ENCODE data around the gene USF2. TPM values are rescaled to one million over a fixed set of nuclear protein-coding genes. Genes with fewer than 3 reads are reported as not detected.

The USF2 gene
- polyA plus RNA-seq, 3 donors: 2.7 to 248 (median 5.0) TPM

GRCh38 chr19:35246466-35247092 is 22.2 kb upstream of the USF2 start:
- Histone ChIP-seq H3K4me2 (replicated peaks; ENCODE audit: extremely low read depth, low read length, poor library complexity, severe bottlenecking) (peak overlapping the region; percentile 8), H3K9me3 (replicated peaks in 1 of 2; ENCODE audit: control insufficient read depth in 1 of 2, insufficient read depth in 1 of 2, low read length in 2 of 2) (peaks cover 0 to 20% of the 10 kb centered on the region in 2 donors), H3K4me1 (ENCODE audit: control insufficient read depth in 1 of 2, insufficient read depth in 2 of 2, low read length in 2 of 2) (peaks cover 29 to 31% of the 10 kb centered on the region in 2 donors), H3K27me3 (ENCODE audit: control insufficient read depth in 2 of 2, insufficient read depth in 2 of 2, low read length in 2 of 2) (peaks cover 21 to 45% of the 10 kb centered on the region in 2 donors), H3K9ac (ENCODE audit: insufficient read depth, low read length, poor library complexity, severe bottlenecking) (no peak overlapping the region), H3K27ac (ENCODE audit: low read depth in 1 of 2, low read length in 2 of 2) (no peak overlapping the region), H3K36me3 (replicated peaks in 1 of 2; ENCODE audit: control insufficient read depth in 1 of 2, insufficient read depth in 2 of 2, low read length in 2 of 2) (no peaks in the 10 kb centered on the region), H4K20me1 (ENCODE audit: insufficient read depth, low read length) (no peaks in the 10 kb centered on the region), H3K4me3 (replicated peaks in 1 of 3; ENCODE audit: low read depth in 2 of 3, low read length in 3 of 3) (no peak overlapping the region), H3K79me2 (ENCODE audit: insufficient read depth, low read length) (no peaks in the 10 kb centered on the region), H2AFZ (ENCODE audit: insufficient read depth, low read depth, low read length, poor library complexity, severe bottlenecking) (no peak overlapping the region)
- intact Hi-C loops (cut with micrococcal nuclease): no loop called here
- peak overlapping the region in 1 of 2 donors; percentile 89 for H3K4me3 Mint-ChIP-seq
- peaks cover 9% of the 10 kb centered on the region in 2 donors for H3K36me3 Mint-ChIP-seq
- no peak overlapping the region for H3K27ac Mint-ChIP-seq
- DNase-seq: no peak
- no CpG with 5 or more reads among the region's 4 CpGs for WGBS (ENCODE audit: insufficient coverage)
- peaks cover 44 to 55% (median 49%) of the 10 kb centered on the region in 3 donors for H3K27me3 Mint-ChIP-seq (ENCODE audit: low read depth in 3 of 3)
- peaks cover 32% of the 10 kb centered on the region for H3K4me1 Mint-ChIP-seq
- peaks cover 9 to 35% (median 25%) of the 10 kb centered on the region in 7 donors for H3K9me3 Mint-ChIP-seq
- TF ChIP-seq, protein P1, sequence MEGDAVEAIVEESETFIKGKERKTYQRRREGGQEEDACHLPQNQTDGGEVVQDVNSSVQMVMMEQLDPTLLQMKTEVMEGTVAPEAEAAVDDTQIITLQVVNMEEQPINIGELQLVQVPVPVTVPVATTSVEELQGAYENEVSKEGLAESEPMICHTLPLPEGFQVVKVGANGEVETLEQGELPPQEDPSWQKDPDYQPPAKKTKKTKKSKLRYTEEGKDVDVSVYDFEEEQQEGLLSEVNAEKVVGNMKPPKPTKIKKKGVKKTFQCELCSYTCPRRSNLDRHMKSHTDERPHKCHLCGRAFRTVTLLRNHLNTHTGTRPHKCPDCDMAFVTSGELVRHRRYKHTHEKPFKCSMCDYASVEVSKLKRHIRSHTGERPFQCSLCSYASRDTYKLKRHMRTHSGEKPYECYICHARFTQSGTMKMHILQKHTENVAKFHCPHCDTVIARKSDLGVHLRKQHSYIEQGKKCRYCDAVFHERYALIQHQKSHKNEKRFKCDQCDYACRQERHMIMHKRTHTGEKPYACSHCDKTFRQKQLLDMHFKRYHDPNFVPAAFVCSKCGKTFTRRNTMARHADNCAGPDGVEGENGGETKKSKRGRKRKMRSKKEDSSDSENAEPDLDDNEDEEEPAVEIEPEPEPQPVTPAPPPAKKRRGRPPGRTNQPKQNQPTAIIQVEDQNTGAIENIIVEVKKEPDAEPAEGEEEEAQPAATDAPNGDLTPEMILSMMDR (IDR thresholded peaks at IDR 0.05): no peak

GRCh38 chr19:35247526-35248309 is 21.0 kb upstream of the USF2 start:
- Histone ChIP-seq H3K9me3 (replicated peaks in 1 of 2; ENCODE audit: control insufficient read depth in 1 of 2, insufficient read depth in 1 of 2, low read length in 2 of 2) (peaks cover 0 to 20% of the 10 kb centered on the region in 2 donors), H3K4me1 (ENCODE audit: control insufficient read depth in 1 of 2, insufficient read depth in 2 of 2, low read length in 2 of 2) (peaks cover 29 to 31% of the 10 kb centered on the region in 2 donors), H3K4me2 (replicated peaks; ENCODE audit: extremely low read depth, low read length, poor library complexity, severe bottlenecking) (peak overlapping the region; percentile 33), H3K36me3 (replicated peaks in 1 of 2; ENCODE audit: control insufficient read depth in 1 of 2, insufficient read depth in 2 of 2, low read length in 2 of 2) (no peaks in the 10 kb centered on the region), H3K4me3 (replicated peaks in 1 of 3; ENCODE audit: low read depth in 2 of 3, low read length in 3 of 3) (peak overlapping the region in 1 of 3 experiments; percentile 42), H3K27me3 (ENCODE audit: control insufficient read depth in 2 of 2, insufficient read depth in 2 of 2, low read length in 2 of 2) (peaks cover 21 to 45% of the 10 kb centered on the region in 2 donors), H3K27ac (ENCODE audit: low read depth in 1 of 2, low read length in 2 of 2) (no peak overlapping the region), H2AFZ (ENCODE audit: insufficient read depth, low read depth, low read length, poor library complexity, severe bottlenecking) (no peak overlapping the region), H3K9ac (ENCODE audit: insufficient read depth, low read length, poor library complexity, severe bottlenecking) (no peak overlapping the region), H4K20me1 (ENCODE audit: insufficient read depth, low read length) (no peaks in the 10 kb centered on the region), H3K79me2 (ENCODE audit: insufficient read depth, low read length) (no peaks in the 10 kb centered on the region)
- TF ChIP-seq, protein P1 (IDR thresholded peaks at IDR 0.05): peak; percentile 47
- Mint-ChIP-seq H3K4me1 (peaks cover 31% of the 10 kb centered on the region), H3K36me3 (peaks cover 9% of the 10 kb centered on the region in 2 donors), H3K9me3 (peaks cover 6 to 28% (median 21%) of the 10 kb centered on the region in 7 donors), H3K4me3 (peak overlapping the region; percentile 62 to 89), H3K27ac (peak overlapping the region in 2 of 7 donors; percentile 60 to 62), H3K27me3 (ENCODE audit: low read depth in 3 of 3) (peaks cover 47 to 57% (median 48%) of the 10 kb centered on the region in 3 donors)
- intact Hi-C loops (cut with micrococcal nuclease): no loop called here
- WGBS (ENCODE audit: insufficient coverage): 8% methylated on average over 40 of the region's 42 CpGs
- DNase-seq: no peak
